Keratinocyte (primary cell): Measurements from ENCODE around the gene STOML3.

ENCODE experiments used
- CTCF ChIP-seq, 3 experiments: IDR thresholded peaks in 1 of 3; conservative IDR thresholded peaks in 1 of 3; optimal IDR thresholded peaks in 1 of 3; 2 replicates in 2 of 3; 3 replicates in 1 of 3; pipeline versions ENCODE3 to v1.5.1; 2011; ENCODE audit warnings: low read length in 3 of 3, mild to moderate bottlenecking in 3 of 3, moderate library complexity in 2 of 3, control low read depth in 1 of 3, inconsistent platforms in 1 of 3; ENCODE audit not compliant: insufficient read depth in 2 of 3; ENCODE audit errors: extremely low read depth in 1 of 3
- EZH2 ChIP-seq: IDR thresholded peaks from one replicate; pipeline ENCODE4 v1.6.1; 2012; ENCODE audit warnings: inconsistent platforms, mild to moderate bottlenecking, low read length, moderate library complexity

GRCh38 chr13:39013462-39013861, 22.8 kb upstream of the STOML3 start:
- TF ChIP-seq CTCF (optimal IDR thresholded peaks at IDR 0.05 in 1 of 3, IDR thresholded peaks at IDR 0.05 in 1 of 3, conservative IDR thresholded peaks at IDR 0.05 in 1 of 3; ENCODE audit: extremely low read depth in 1 of 3, insufficient read depth in 2 of 3, low read length in 3 of 3) = no peak
- no peak for TF ChIP-seq EZH2
